Stimulated activated CD8-positive, alpha-beta memory T cell treated with anti-CD3 and anti-CD28 coated beads, Interleukin-15, amount 100 ng/mL, for 4 hours (primary cell): ENCODE data around the gene LSM4.
"Not testable (repeated sequence)": the region's sequence is repeated elsewhere in the genome, so short reads cannot be mapped to it uniquely, and the experiment has no call there.

Experiments used
- DNase-seq, 2 donors: peaks; one replicate each; pipeline ENCODE4 v3.0.0-alpha.2; 2020; ENCODE audit warnings: low read depth in 2 of 2

The LSM4 gene

DNA sequence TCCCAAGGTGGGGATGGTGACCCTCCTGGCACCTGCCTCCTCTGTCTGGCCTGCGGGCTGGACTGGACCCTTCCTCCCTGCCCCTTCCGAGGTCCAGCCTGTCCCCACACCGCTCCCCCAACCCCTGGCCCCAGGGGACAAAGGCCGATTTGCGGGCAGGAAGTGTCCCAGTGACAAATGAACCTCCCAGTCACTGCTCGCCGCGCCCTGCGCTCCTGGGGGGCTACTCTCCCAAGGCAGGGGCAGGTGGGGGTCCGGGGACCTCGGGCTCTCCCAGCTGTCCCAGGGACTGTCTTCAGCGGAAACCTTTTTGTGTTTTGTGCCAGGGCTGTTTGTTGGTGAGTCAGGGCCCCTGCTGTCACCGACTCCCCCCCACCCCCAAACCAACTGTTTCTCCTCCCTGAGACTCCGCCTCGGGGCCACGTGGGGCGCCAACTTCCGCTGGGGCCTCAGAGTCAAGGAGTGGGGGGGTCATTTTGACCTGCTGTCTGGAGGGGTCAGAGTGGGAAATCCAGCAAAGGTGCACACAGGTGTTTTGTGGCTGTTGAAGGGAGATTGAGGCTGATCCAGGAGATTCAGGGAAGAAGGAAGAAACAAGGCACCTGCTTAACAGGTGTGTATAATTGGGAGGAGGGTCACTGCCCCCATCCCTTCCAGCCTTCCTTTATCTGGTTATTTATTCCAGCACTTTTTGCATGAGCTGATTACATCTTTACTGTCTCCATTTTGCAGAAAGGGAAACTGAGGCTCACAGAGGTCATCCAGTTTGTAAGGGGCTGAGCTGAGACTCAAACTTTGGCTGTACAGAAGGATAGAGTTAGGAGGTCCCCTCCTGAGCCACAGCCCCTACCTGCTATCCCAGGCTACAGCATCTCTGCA lies 18.4 kb upstream of the LSM4 start:
- peak; percentile 41 to 44 for DNase-seq

DNA sequence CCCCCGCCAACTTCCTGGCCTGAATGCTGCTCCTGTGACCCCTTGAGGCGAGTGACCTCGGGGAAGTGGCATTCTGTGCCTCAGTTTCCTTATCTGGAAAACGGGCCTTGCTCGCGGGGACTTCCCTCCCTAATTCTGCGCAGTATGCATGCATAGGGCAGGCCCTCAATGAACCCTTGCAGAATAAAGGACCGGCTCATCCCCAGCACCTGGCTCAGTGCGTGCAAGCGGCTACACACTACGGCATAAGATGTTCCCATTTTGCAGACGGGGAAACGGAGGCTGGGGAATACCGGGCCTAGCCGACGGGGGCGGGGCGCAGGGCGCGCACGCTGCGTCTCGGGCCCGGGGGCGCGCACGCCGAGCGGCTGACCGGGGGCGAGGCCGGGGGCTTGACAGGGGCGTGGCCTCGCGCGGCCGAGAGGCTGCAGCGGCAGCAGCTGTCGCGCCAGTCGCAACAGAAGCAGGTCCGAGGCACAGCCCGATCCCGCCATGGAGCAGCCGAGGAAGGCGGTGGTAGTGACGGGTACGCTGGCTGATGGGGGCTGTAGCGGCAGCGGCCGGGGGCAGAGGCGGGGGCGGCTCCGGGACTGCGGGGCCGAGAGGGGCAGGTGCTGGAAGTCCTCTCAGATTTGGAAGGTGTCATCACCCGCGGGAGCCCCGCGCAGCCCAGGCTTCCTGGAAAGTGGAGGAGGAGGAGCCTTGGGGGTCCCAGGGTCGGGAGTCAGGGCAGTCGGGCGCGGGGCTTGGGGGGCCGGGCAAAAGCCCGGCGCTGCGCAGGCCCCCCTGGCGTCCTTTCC lies 17.5 kb upstream of the LSM4 start, which contains the start of gene PGPEP1:
Gene PGPEP1 (plus strand): TSS at position 409 of the 800 bp plus-strand sequence. CDS start 84 bp downstream, at position 493.
- DNase-seq, result peak in 1 of 2 donors; percentile 46

- no peak for DNase-seq
Measured at GRCh38 chr19:18339723-18340122, 16.8 kb upstream of the LSM4 start.

DNA sequence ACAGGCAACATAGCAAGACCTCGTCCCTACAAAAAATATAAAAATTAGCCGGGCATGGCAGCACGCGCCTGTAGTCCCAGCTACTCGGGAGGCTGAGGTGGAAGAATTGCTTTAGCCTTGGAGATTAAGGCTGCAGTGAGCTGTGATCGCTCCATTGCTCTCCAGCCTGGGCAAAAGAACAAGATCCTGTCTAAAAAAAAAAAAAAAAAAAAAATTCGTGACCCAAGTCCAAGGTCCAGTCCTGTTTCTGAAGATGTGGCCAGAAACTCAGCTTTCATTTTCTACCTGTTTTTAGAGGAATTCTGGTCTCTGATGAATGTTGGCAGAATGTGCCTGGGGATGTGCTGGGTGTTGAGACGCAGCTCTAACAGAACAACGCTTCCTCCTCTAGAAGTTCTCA lies 15.7 kb upstream of the LSM4 start:
- DNase-seq, result no peak

- DNase-seq, result no peak
Measured at GRCh38 chr19:18336121-18336520, 13.2 kb upstream of the LSM4 start.

DNA sequence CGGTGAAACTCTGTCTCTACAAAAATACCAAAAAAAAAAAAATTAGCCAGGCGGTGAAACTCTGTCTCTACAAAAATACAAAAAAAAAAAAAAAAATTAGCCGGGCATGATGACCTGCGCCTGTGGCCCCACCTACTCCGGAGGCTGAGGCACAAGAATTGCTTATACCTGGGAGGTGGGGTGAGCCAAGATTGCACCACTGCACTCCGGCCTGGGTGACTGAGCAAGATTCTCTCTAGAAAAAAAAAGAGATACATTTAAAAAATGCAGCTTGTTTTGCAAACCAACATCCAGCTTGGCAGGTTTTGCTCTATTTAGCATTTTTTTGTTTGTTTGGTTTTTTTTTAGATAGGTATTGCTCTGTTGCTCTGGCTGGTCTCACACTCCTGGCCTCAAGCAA lies 10.8 kb upstream of the LSM4 start:
- DNase-seq, result no peak

DNA sequence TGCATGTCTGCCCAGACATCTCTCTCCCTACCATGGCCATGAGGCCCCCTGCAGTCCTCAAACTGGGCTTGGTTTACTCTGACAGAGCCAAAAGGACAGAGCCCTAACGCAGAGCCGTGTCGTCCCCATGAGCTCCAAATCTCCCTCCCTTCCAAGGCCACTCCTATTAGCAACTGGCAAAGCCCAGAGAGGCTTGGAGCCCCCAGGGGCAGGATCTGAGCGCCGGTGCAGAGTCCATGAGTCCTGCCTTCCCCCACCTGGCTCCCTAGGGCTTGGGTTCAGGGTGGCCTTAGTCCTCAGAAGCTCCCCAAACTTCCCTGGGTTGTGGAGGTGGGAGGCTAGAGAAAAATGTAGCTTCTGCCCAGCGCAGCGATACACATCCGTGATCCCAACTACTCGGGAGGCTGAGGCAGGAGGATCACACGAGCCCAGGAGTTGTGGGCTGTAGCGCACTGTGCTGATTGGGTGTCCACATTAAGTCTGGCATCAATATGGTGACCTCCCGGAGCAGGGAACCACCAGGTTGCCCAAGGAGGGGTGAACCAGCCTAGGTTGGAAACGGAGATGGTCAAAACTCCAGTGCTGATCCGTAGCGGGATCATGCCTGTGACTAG lies 10.1 kb upstream of the LSM4 start:
- DNase-seq, result no peak

DNA sequence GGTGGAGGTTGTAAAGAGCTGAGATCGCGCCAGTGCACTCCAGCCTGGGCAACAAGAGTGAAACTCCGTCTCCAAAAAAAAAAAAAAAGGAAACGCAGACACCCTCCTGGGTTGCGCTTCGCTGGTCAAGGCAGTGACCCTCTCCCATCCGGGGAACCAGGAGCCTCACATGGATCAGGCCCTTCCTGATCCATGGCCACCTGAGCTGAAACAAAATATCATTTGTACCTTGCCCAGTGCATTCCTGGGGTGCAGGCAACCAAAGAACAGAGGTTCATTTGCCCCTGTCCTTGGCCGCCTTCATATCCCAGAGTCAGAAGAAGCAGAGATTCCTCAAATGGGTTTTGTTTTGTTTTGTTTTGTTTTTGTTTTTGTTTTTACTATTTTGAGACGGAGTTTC lies 8.0 kb upstream of the LSM4 start:
- DNase-seq, result no peak

DNA sequence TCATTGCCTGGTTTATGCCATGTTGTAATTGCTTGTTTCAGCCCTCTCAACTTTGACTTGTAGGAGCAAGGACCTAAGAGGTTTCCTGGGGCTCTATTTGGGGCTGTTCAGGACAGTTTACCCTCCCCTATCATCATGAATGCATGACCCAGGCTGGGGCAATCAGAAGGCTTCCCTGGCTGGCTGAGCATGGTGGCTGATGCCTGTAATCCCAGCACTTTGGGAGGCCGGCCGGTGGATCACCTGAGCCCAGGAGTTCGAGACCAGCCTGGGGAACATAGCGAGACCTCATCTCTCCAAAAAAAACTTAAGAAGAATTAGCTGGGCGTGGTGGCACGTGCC lies 6.1 kb upstream of the LSM4 start:
- no peak for DNase-seq

GRCh38 chr19:18328340-18329034 lies 5.6 kb upstream of the LSM4 start:
- peak; percentile 64 to 82 for DNase-seq

DNA sequence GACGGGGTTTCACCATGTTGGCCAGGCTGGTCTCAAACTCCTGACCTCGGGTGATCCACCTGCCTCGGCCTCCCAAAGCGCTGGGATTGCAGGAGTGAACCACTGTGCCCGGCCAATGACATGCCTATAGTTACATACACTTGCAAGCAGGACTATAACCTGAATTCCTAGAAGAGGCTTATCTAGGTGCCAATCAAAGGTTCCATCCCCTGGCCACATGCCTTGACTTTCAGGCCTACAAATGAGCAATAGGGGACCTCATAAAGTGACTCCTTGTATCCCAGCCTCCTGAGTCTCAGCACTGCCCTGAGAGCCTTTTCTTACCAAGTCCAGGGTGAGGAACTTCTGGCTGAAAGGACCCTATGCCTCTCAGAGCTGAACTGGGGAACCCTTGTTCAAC lies 3.9 kb upstream of the LSM4 start:
- DNase-seq, result no peak

GRCh38 chr19:18324373-18324731 lies 1.5 kb upstream of the LSM4 start:
- not testable (repeated sequence) for DNase-seq

DNA sequence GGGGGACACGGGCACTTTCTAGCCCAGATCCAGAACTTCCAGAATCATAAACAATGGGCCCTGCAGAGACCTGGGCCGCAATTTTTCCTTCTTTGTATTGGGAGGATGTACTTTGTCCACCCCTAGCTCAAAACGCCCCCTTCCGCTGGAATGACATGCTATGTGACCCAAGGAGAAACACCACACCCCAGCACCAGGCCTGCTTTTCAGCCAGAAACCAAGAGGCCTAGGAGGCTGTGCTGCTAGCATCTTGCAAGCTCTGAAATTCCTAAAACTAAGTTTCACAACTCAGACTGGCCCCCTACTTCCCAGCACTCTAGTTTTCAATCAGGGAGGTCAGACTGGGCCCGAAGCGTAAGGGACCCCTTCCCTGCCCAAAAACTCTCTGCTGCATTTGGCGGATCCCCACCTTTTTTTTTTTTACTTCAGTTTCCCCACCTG lies 538 bp downstream of the LSM4 start:
- no peak for DNase-seq

GRCh38 chr19:18321734-18322102 lies 1.2 kb downstream of the LSM4 start:
- DNase-seq, result no peak

- DNase-seq, result no peak
Measured at GRCh38 chr19:18320865-18321733, 1.8 kb downstream of the LSM4 start.

DNA sequence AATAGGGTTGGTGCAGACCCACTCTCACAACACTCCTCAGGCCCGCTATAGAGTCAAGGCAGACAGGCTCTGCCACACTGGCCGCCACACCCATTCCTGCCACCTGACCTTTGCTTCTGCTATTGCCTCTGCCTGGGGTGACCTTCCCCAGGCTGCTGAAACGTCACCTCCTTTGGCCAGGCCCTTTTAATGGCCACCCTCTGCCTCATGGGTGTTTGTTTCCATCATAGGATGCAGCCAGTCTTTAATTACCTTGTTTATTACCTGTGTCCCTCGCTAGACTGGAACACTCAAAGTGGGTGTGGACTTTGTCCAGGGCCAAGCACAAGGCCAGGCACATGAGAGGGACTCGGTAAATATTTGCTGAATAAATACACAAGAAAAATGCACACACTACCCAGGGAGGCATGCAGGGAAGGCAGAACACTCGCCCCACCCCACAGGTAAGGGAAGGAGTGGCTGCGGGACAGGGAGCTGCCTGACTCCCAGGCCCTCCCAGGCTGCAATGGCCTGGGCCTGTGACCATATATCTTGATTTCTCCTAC lies 3.2 kb downstream of the LSM4 start:
- no peak for DNase-seq

GRCh38 chr19:18317961-18318800 lies 4.7 kb downstream of the LSM4 start:
- no peak for DNase-seq

DNA sequence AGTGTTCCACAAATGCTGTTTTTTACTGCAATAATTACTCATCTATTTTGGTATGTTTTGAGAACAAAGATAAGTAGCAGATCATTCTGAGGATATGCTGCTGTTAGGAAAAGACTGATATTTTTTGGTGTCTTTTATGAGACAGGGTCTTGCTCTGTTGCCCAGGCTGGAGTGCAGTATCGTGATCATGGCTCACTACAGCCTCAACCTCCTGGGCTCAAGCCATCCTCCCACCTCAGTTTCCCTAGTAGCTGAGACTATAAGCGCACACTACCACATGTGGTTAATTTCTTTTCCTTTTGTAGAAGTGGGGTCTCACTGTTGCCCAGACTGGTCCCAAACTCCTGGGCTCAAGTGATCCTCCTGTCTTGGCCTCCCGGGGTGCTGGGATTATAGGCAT lies 9.5 kb downstream of the LSM4 start:
- no peak for DNase-seq

- DNase-seq, result no peak
Measured at GRCh38 chr19:18312092-18312534, 10.8 kb downstream of the LSM4 start.
